ENCODE measurements around the gene BHLHE41.

BHLHE41 gene

DNA sequence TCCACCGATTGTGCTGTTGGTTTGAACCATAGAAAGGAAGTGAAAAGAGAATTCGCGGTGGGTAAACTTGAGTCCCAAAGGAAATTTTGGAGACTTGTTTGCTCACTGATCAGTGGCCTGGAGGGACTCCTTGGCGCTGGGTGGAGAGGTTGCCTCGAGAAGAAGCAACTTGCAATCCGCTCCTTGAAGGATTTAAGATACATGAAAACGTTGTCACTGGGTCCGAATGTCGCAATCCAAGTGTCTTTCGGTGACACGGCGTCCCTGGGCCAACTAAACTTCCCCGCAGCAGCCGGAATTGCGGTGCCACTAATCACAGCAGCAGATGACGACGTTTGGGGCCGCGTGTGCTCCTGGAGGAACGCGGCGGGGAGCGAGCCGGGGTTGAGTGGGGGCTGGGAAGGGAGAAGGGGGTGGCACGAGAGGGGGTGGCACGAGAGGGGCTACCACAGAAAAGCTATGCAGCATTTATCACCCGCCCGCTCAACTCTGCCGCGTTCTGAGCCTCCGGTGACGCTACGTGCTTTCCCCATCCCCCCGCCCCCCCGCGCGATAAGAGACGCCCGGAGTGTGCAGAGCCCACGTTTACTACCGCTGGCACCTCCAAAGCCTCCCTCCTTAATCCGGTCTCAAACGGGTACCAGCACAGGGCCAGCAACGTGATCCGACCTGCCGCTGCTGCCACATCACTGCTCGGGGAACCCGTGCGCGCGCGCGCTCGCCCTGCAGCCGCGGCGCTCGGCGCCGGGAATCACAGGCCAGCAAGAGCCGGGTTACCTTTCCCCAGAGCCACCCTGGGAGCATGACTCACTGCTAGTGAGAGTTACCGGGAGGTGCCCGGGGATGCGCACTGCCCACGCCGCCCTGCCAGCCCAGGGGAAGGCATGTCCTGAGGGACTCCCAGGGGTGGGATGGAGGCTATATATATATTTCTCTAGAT is 833 bp upstream of the BHLHE41 start:
- Histone ChIP-seq H3K27ac (ENCODE audit: low read depth, low read length) (peak overlapping the region; percentile 94), H3K9ac (ENCODE audit: low read length in 5 of 5) (peak overlapping the region; percentile 4 to 85 (median 73)), H3K4me1 (ENCODE audit: control insufficient read depth in 5 of 5, insufficient read depth in 5 of 5, low read length in 5 of 5) (peaks cover 0 to 54% (median 41%) of the 10 kb centered on the region in 5 donors)

GRCh38 chr12:26123482-26123980 is 1.3 kb downstream of the BHLHE41 start:
- H3K27ac ChIP-seq (ENCODE audit: low read depth, low read length) = peak overlapping the region; percentile 94

More for the DNA sequence above, 833 bp upstream of the BHLHE41 start:
- H3K9me3 ChIP-seq (ENCODE audit: control insufficient read depth in 5 of 5, low read length in 5 of 5) = no peaks in the 10 kb centered on the region
- peak overlapping the region; percentile 64 to 94 (median 71) for H3K4me3 ChIP-seq (ENCODE audit: low read depth in 1 of 5, low read length in 5 of 5)
- H3K36me3 ChIP-seq (ENCODE audit: control insufficient read depth in 5 of 5, insufficient read depth in 5 of 5, low read length in 5 of 5) = no peaks in the 10 kb centered on the region
- peaks cover 0 to 11% (median 0%) of the 10 kb centered on the region in 5 donors for H3K27me3 ChIP-seq (ENCODE audit: control insufficient read depth in 5 of 5, insufficient read depth in 4 of 5, low read length in 5 of 5)

GRCh38 chr12:26122681-26123481 is 2.0 kb downstream of the BHLHE41 start:
- peaks cover 0 to 73% (median 59%) of the 10 kb centered on the region in 5 donors for H3K4me1 ChIP-seq (ENCODE audit: control insufficient read depth in 5 of 5, insufficient read depth in 5 of 5, low read length in 5 of 5)

More at GRCh38 chr12:26123482-26123980, 1.3 kb downstream of the BHLHE41 start:
- H3K4me3 ChIP-seq (ENCODE audit: low read depth in 1 of 5, low read length in 5 of 5) = peak overlapping the region; percentile 64 to 93 (median 77)
- peak overlapping the region in 4 of 5 donors; percentile 64 to 84 (median 73) for H3K9ac ChIP-seq (ENCODE audit: low read length in 5 of 5)
- H3K27me3 ChIP-seq (ENCODE audit: control insufficient read depth in 5 of 5, insufficient read depth in 4 of 5, low read length in 5 of 5) = peaks cover 0 to 11% (median 0%) of the 10 kb centered on the region in 5 donors
- H3K4me1 ChIP-seq (ENCODE audit: control insufficient read depth in 5 of 5, insufficient read depth in 5 of 5, low read length in 5 of 5) = peaks cover 0 to 68% (median 55%) of the 10 kb centered on the region in 5 donors
- H3K36me3 ChIP-seq (ENCODE audit: control insufficient read depth in 5 of 5, insufficient read depth in 5 of 5, low read length in 5 of 5) = no peaks in the 10 kb centered on the region
- no peaks in the 10 kb centered on the region for H3K9me3 ChIP-seq (ENCODE audit: control insufficient read depth in 5 of 5, low read length in 5 of 5)

GRCh38 chr12:26122061-26122680 is 2.7 kb downstream of the BHLHE41 start:
- Histone ChIP-seq H3K9me3 (ENCODE audit: control insufficient read depth in 5 of 5, low read length in 5 of 5) (no peaks in the 10 kb centered on the region), H3K4me3 (ENCODE audit: low read depth in 1 of 5, low read length in 5 of 5) (peak overlapping the region; percentile 64 to 85 (median 71)), H3K36me3 (ENCODE audit: control insufficient read depth in 5 of 5, insufficient read depth in 5 of 5, low read length in 5 of 5) (no peaks in the 10 kb centered on the region), H3K27ac (ENCODE audit: low read depth, low read length) (peak overlapping the region; percentile 94), H3K9ac (ENCODE audit: low read length in 5 of 5) (peak overlapping the region; percentile 64 to 84 (median 75)), H3K27me3 (ENCODE audit: control insufficient read depth in 5 of 5, insufficient read depth in 4 of 5, low read length in 5 of 5) (peaks cover 0 to 5% (median 0%) of the 10 kb centered on the region in 5 donors), H3K4me1 (ENCODE audit: control insufficient read depth in 5 of 5, insufficient read depth in 5 of 5, low read length in 5 of 5) (peaks cover 0 to 74% (median 62%) of the 10 kb centered on the region in 5 donors)

More at GRCh38 chr12:26122681-26123481, 2.0 kb downstream of the BHLHE41 start:
- Histone ChIP-seq H3K9me3 (ENCODE audit: control insufficient read depth in 5 of 5, low read length in 5 of 5) (no peaks in the 10 kb centered on the region), H3K4me3 (ENCODE audit: low read depth in 1 of 5, low read length in 5 of 5) (peak overlapping the region; percentile 64 to 93 (median 77)), H3K27me3 (ENCODE audit: control insufficient read depth in 5 of 5, insufficient read depth in 4 of 5, low read length in 5 of 5) (peaks cover 0 to 6% (median 0%) of the 10 kb centered on the region in 5 donors), H3K9ac (ENCODE audit: low read length in 5 of 5) (peak overlapping the region; percentile 63 to 84 (median 65)), H3K36me3 (ENCODE audit: control insufficient read depth in 5 of 5, insufficient read depth in 5 of 5, low read length in 5 of 5) (no peaks in the 10 kb centered on the region), H3K27ac (ENCODE audit: low read depth, low read length) (peak overlapping the region; percentile 94)

DNA sequence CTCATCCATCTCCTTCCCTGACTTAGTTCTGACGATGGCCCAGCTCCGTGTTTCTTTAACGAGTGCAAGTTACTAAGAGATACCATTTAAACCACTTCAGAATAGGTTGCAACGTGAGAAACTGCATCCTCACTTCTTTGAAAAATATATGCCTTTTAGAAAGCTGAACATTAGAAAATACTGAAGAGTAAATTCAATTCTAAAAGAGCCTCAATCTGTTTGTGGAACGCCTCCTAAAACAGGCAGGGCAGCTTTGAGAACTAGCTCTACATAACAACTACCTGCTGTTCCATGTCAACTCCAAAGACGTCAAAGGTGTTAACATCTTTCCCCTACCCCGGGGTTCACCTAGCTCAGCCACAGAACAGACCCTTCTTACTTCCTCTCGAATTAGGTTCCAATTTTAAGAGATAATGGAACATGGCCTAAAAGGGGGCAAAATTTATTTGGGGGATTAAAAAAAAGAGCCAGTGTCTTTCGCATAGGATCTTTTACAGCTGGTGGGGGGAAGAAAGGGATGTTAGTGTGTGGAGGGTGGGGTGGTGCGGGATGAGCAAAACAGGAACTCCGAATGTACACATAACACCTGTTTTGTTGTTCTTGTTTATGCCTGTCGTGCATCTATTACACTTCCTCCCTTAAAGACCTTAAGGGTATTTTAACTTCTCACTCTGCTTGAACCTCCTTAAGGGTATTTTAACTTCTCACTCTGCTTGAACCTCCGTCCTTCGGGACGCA is 3.3 kb downstream of the BHLHE41 start:
- Histone ChIP-seq H3K36me3 (ENCODE audit: control insufficient read depth in 5 of 5, insufficient read depth in 5 of 5, low read length in 5 of 5) (no peaks in the 10 kb centered on the region), H3K9me3 (ENCODE audit: control insufficient read depth in 5 of 5, low read length in 5 of 5) (no peaks in the 10 kb centered on the region), H3K27ac (ENCODE audit: low read depth, low read length) (peak overlapping the region; percentile 94), H3K4me3 (ENCODE audit: low read depth in 1 of 5, low read length in 5 of 5) (peak overlapping the region; percentile 64 to 85 (median 71)), H3K9ac (ENCODE audit: low read length in 5 of 5) (peak overlapping the region; percentile 55 to 84 (median 75)), H3K4me1 (ENCODE audit: control insufficient read depth in 5 of 5, insufficient read depth in 5 of 5, low read length in 5 of 5) (peaks cover 0 to 73% (median 62%) of the 10 kb centered on the region in 5 donors), H3K27me3 (ENCODE audit: control insufficient read depth in 5 of 5, insufficient read depth in 4 of 5, low read length in 5 of 5) (peaks cover 0 to 5% (median 0%) of the 10 kb centered on the region in 5 donors)

- Histone ChIP-seq H3K9me3 (ENCODE audit: control insufficient read depth in 5 of 5, low read length in 5 of 5) (no peaks in the 10 kb centered on the region), H3K4me1 (ENCODE audit: control insufficient read depth in 5 of 5, insufficient read depth in 5 of 5, low read length in 5 of 5) (peaks cover 0 to 75% (median 60%) of the 10 kb centered on the region in 5 donors), H3K36me3 (ENCODE audit: control insufficient read depth in 5 of 5, insufficient read depth in 5 of 5, low read length in 5 of 5) (no peaks in the 10 kb centered on the region), H3K4me3 (ENCODE audit: low read depth in 1 of 5, low read length in 5 of 5) (peak overlapping the region in 2 of 5 donors; percentile 71 to 85), H3K9ac (ENCODE audit: low read length in 5 of 5) (peak overlapping the region in 3 of 5 donors; percentile 20 to 84 (median 83)), H3K27me3 (ENCODE audit: control insufficient read depth in 5 of 5, insufficient read depth in 4 of 5, low read length in 5 of 5) (peaks cover 0 to 5% (median 0%) of the 10 kb centered on the region in 5 donors), H3K27ac (ENCODE audit: low read depth, low read length) (peak overlapping the region; percentile 94)
Observed at GRCh38 chr12:26120561-26121274, 4.1 kb downstream of the BHLHE41 start.

DNA sequence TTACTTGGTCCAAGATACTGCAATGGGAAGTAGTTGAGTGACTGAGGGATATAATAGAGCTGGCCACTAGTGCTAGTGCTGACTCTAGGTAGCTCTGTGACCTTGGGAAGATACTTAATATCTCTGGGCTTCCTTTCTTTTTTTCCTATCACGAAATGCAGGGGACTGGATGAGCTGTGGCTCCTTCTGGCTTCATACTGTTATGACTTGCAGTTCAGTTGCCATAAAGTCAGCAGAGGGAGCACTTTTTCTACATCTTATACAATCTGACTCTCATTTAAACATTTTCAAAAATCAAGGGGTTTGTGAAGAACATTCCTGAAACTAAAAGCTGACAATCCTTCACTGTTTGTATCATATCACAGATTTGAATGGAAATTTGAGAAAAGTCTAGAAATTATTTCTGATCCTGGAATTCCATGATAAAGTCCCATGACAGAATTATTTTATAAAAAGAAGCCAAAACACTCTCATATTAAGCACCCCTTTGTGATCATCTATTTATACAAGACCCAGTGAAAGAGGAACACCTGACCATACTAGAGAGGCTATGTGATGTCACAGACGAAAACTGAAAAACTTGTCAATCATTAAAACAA is 5.3 kb downstream of the BHLHE41 start:
- H3K4me1 ChIP-seq (ENCODE audit: control insufficient read depth in 5 of 5, insufficient read depth in 5 of 5, low read length in 5 of 5) = peaks cover 2 to 82% (median 60%) of the 10 kb centered on the region in 5 donors
- H3K9me3 ChIP-seq (ENCODE audit: control insufficient read depth in 5 of 5, low read length in 5 of 5) = no peaks in the 10 kb centered on the region
- no peaks in the 10 kb centered on the region for H3K36me3 ChIP-seq (ENCODE audit: control insufficient read depth in 5 of 5, insufficient read depth in 5 of 5, low read length in 5 of 5)
- no peak overlapping the region for H3K4me3 ChIP-seq (ENCODE audit: low read depth in 1 of 5, low read length in 5 of 5)
- H3K9ac ChIP-seq (ENCODE audit: low read length in 5 of 5) = peak overlapping the region; percentile 14 to 84 (median 29)
- H3K27me3 ChIP-seq (ENCODE audit: control insufficient read depth in 5 of 5, insufficient read depth in 4 of 5, low read length in 5 of 5) = peaks cover 0 to 5% (median 0%) of the 10 kb centered on the region in 5 donors
- peak overlapping the region; percentile 94 for H3K27ac ChIP-seq (ENCODE audit: low read depth, low read length)

DNA sequence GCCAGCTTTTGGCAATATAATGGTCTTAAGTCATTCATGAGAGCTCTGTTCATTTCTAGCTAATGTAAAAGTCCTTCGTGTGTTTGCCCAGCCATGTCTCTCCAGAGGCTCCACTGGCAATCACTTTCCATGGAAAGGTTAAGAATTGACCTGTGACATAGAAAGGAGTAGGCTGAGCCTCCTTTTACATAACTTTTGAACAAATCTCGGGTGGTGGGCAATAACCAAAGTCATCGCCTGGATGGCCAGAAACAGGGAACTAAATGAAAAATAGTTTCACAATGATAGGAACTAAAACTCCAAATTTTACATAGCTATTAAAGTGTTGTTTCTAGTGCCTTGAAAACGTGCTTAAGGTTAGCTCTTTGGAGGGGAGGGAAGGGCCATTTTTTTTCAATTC is 6.5 kb downstream of the BHLHE41 start:
- H3K4me3 ChIP-seq (ENCODE audit: low read depth in 1 of 5, low read length in 5 of 5) = no peak overlapping the region
- H3K27ac ChIP-seq (ENCODE audit: low read depth, low read length) = peak overlapping the region; percentile 94
- H3K9me3 ChIP-seq (ENCODE audit: control insufficient read depth in 5 of 5, low read length in 5 of 5) = no peaks in the 10 kb centered on the region
- no peaks in the 10 kb centered on the region for H3K36me3 ChIP-seq (ENCODE audit: control insufficient read depth in 5 of 5, insufficient read depth in 5 of 5, low read length in 5 of 5)
- H3K4me1 ChIP-seq (ENCODE audit: control insufficient read depth in 5 of 5, insufficient read depth in 5 of 5, low read length in 5 of 5) = peaks cover 3 to 78% (median 58%) of the 10 kb centered on the region in 5 donors
- H3K27me3 ChIP-seq (ENCODE audit: control insufficient read depth in 5 of 5, insufficient read depth in 4 of 5, low read length in 5 of 5) = peaks cover 0 to 7% (median 0%) of the 10 kb centered on the region in 5 donors
- peak overlapping the region in 1 of 5 donors; percentile 63 for H3K9ac ChIP-seq (ENCODE audit: low read length in 5 of 5)
